PFSK-1 (cell line): Measurements from ENCODE around the gene SSX4B.

Experiments used
- POLR2AphosphoS5 ChIP-seq: IDR thresholded peaks from 2 replicates; pipeline ENCODE4 v1.6.1; 2012; ENCODE audit warnings: low read depth, mild to moderate bottlenecking, control low read depth, low read length, moderate library complexity
- TAF1 ChIP-seq: IDR thresholded peaks from 2 replicates; pipeline ENCODE4 v1.6.1; 2012; ENCODE audit warnings: low read length, control low read depth, borderline replicate concordance; ENCODE audit not compliant: insufficient read depth

GRCh38 chrX:48456628-48457331, 45.0 kb upstream of the SSX4B start:
- no peak for TF ChIP-seq TAF1
- no peak for TF ChIP-seq POLR2AphosphoS5
